HG03354 (cell line): Measurements from ENCODE around the gene DUSP1.
A peak's percentile ranks its signal among the peaks of the same experiment; 100 is the strongest.

Source experiments
- ATAC-seq: cut with Tn5 transposase; IDR thresholded peaks from one replicate; pipeline ENCODE4 v1.9.1; 2021; ENCODE audit warnings: mild to moderate bottlenecking; ENCODE audit not compliant: unreplicated experiment, poor library complexity, severe bottlenecking

Gene DUSP1

DNA sequence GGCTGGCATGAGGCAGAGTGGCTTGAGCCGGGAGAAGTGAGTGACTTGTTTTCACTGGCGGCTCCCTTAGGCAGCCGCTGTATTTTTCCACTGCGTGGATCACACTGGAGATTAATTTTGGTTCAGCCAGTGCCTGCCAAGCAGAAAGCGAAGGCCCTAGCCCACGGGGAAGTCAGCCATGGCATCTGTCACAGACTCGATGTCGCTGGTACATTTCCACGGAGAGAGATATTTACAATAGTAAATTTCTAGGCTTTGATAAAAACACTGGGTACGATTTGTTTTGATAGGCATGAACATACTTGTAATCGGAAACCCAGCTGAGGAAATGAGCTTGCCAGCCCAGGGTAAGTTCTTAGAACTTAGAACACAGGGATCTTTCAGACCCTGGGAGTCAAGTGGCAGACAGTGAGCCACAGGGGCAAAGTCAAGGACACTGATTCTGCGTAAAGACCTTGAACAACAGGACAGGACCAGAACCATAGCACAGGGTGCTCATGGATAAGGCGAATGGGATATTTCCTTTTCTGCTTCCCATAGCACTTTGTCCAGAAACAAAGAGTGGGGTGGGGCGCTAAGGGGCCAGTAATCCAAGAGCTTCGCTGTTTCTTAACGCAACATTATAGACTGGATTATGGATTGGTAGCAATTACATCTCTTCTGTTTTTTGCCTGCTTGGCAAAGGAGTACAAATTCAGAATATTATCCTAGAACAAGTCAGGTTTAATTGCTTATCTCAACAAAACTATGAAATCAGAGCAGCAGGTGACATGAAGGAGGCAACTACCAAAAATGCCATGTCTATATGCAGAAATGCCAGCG is 4.5 kb downstream of the DUSP1 start:
- ATAC-seq = no peak

DNA sequence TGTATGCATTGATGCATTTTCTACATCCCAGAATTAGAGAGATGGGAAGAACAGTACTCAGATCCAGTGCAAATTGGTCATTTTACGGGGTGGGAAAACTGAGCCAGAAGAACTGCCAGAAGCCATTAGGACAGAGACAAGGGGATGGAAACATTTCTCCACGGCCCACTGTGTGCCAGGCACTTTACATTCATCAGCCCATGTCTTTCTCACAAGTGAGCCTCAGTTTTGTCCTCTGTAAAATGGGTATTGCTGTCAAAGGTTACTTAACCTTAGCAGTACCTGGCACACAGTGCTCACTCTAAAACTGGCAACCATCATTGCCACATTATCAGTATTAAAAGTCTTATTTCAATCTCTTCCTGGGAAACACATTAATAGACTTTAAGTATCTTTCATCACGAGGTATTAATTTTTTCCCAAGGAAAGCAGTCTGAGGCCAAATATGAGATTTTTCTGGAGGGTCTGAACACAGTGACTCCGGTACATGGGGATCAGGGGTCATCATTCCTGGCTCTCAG is 5.2 kb downstream of the DUSP1 start:
- no peak for ATAC-seq

DNA sequence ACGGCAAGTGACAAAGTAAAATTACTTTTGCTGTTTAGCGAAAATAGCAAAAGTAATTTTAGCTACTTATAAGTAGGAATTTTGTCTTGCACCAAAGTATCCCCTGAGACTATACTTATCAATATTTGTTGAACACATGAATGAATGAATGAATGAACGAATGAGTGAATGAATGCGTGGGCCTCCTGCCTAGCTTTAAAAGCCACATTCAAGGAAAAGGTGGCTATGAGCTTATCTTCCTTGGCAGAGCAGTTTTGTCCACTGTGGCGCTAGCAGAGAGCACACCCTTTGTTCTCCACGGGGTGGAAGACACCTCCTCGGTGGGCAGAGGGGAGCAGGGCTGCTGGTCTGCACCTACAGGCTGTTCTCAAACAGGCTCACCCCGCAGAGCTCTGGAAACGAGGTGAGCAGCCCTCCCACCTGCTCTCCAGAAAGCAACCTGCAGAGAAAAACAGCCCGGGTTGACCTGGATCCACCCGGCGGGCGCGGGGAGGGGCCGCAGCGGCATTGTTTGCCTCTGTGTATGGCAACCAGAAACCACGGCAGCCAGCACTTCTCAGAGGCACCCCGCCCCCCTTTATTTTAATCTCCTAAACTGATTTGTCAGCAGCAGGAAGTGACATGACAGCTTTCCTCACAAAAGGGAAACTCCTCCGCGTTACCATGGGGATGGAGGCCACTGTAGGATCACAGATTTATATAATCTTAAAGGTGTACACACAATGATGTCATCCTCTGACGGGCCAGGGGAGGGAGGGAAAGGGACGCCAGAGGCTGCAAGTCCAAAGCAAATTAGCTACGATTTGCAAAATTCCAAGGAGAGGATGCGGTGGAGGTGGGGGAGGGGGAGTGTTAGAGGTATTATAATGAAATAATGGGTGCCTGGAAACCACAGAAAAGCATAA is 5.9 kb downstream of the DUSP1 start:
- peak; percentile 90 for ATAC-seq

DNA sequence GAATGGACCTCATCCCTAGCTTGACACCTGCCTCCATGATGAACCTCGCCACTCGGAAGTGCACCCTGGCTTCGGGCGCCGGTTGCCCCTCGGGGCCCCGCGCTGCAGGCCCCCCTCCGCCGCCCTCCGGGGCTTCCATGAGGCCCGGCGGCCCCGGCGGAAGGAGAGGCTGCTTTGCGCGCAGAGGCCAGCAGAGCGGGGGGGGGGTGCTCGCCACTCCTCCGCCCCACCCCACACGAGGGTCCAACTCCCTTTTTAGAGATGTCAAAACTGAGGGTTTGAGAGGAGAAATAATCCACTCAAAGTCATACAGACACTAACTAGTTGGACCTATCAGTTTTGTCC is 7.9 kb downstream of the DUSP1 start:
- no peak for ATAC-seq

DNA sequence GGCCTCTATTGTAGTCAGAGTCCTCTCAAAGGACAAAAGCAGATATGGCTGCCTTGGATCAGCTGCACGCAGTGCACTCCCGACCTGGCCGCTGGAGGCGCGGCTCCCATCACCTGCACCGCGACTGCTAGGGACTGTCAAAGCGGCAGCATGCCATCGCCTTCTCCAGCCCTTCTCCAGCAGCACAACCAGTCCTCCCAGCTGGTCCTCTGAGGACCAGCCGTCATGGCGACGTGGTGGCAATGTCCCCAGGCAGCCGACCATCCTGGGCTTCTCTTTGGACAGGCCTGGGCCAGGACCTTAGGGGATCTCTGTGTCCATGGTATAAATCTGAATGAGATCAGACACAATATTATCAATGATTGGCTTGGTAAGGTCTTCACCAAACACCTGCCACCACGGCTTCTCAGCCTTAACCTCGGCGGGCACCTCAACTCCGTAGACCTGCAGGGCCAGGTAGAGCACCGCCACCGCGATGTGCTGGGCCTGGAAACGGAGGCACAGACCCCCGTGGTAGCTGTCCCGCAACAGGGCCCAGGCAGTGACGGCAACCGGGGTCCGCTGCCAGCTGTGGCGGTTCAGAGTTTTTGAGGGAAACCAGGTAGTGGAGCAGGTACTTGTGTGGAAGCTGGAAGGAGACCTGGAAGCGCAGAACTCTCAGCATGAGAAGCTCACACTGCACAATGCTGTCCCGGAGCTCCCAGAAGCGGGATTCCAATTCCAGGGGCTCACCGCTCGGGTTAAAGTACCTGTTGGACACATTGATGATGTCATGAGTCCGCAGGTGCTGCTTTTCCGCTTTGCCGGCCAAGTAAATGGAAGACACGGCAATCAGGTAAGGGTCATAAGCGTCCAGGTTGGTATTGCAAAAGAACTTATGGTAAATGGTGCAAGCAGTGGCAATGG is 8.5 kb downstream of the DUSP1 start:
- ATAC-seq = no peak

DNA sequence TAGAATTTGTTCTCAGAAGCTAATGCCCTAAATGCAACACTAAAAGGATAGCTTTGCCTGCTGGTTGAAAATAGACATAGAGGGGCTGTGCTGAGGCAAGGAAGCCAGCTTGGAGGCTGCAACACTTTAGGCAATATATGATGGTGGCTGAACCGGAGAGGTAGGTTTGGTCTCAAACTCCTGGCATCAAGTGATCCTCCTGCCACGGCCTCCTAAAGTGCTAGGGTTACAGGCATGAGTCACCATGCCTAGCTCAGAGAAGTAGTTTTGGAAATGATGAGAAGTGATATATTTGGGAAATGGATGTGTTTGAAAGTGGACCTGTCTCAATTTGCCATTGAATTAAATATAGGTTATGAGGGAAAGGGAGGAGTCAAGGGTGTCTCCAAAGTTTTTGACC is 10.0 kb downstream of the DUSP1 start:
- no peak for ATAC-seq

DNA sequence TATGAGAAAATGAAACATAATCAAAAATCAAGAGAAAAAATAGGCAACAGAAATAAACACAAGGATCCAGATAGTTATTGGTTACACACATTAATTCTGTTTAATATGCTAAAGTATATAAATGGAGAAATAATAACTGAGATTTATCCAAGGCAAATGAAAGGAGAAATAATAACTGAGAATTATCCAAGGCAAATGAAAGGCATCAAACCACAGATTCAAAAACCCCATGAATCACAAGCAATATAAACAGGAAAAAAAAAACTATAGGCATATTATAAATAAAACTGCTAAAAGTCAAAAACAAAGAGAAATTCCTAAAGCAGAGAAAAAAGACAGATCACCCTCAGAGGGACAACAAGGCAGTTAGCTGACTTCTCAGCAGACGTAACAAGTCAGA is 10.9 kb downstream of the DUSP1 start:
- ATAC-seq = no peak

DNA sequence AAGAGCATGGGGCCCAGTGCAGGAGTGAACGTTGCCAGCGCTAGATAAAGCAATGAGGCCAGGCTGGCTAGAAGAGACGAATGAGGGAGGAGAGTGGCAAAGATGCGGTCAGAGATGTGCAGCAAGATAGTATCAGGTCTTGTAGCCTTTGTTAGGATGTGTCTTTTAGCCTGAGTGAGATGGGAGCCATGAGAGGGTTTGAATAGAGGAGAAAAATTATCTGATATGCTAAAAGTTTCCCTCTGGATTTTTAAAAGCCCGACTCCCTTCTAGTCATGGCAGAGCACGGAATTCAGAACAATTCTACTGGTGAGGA is 12.2 kb downstream of the DUSP1 start:
- no peak for ATAC-seq

DNA sequence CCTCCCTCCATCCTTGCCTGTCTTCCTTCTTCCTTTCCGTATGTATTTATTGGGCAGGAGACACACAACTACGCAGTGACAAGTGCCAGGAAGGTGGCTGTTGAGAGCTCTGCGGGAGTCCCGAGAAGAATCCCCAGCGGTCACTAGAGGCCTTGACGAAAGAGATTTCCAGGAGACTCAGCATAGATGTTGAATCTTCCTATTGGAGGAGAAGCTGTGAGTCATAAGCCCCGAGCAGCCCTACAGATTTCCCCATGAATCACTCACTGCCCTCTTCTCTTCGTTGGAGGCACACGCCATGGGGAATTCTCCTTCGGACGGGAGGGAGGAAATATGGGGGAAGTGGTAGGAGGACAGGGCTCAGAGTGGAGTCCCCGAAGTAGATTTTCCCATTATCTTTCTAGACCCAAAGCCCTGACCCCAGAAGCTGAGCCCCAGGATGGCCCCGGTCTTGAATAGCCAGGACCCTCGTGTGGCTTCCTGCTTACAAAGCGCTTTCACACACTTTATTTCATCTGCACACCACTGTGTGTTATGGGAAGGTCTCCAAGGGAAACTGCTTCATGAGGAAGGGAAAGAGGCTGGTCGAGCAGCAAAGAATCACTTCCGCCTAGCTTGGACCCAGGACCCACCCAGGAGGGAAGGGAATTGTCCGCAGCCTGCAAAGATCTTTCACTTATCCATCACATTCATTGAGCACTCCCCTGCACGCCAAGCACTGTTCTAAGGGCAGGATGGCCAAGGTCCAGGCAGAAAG is 12.7 kb downstream of the DUSP1 start:
- no peak for ATAC-seq

DNA sequence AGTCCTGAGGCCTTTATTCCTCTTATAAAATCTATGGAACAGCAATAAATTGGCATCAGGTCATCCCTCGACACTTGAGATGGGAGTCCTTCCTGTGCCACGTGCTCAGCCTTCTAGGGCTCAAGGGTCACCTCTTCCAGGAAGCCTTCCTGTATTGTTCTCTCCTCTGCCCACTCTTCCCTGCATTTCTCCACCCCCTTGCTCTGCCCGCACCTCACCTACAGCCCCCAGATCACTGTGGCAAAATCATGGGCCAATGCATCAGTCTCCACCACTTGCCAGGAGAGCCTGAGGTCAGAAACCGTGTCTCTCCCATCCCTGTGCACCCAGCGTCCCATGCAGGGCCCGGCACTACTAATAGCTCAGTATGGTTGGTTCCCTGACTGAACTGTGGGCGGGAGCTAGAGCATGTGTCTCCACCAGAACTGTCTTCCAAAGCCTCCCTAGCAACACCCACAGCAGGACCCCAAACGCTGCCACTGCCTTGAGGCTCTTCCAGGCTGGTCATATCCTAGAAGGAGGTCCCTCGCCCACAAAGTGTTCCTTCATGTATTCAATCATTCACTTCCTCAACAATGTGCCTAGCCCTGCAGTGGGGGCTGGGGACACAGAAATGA is 13.5 kb downstream of the DUSP1 start:
- no peak for ATAC-seq

DNA sequence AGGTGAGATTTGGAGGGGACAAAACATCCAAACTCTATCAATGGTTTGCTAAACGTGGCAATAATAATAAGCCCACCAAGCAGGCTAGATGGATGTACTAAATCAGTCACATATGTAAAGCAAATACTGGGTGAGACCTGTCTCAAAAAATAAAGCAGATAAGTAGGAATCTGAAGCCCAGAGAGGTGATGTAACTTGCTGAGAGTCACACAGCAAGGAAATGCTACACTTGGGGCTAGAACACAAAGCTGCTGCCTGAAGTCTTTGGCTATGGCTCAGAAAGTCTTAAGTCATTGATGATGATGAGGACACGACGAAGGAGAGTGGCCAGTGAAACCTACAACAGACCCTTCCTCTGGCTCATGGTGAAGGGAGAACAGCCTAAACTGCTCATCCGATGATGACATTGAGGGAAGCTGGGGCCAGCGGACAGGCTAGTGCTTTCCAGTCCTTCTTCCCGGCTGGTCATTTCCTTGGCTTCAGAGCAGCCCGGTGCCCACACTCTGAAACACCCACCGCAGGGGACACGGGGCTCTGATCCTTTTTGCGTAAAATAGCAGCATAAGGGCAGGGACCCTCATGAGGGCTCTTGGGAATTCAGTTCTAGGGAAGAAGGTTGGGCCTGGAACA is 14.1 kb downstream of the DUSP1 start:
- ATAC-seq = no peak

DNA sequence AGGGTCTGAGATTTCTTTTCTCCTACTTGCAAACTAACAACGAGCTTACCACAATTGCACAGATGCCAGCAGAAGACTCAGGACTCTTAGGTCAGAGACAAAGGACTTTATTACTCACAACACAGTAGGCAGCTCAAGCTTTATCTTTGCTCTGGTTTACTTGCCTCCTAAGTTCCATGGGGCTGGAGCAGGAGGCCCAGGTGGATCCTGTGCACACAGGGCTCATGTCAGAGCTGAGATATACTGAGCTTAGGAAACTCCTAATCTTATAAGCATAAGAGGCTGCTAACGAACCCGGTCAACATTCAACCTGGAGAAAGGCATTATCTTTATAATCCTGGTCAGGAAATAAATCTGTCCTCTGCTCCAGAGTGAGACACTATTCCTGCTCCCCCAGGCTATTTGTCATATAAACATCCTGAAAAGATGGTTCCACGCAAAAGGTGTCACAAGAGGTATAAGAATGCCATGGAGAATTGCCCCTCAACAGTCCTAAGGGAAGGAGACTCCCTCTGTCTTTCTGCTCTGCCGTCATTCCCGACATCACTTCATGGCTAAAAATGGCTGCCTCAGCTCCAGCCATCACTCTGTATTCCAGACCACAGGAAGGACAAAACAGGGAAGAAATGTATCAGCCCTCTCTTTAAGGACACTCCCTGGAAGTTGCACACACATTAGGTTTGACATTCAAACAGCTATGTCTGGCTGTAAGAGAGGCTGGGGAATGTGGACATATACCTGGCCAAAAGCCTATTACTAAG is 16.2 kb downstream of the DUSP1 start:
- no peak for ATAC-seq

DNA sequence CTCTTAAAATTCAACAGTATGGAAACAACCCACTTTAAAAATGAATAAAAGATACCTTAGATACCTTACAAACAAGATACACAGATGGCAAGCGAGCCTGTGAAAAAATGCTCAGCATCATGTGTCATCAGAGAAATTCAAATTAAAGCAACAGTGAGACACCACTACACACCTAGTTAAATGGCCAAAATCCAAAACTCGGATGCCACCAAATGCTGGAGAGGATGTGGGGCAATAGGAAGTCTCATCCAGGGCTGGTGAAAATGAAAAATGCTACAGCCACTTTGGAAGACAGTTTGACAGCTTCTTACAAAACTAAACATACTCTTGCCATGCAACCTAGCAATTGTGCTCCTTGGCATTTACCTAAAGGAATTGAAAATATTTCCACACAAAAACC is 17.9 kb downstream of the DUSP1 start:
- ATAC-seq = no peak

DNA sequence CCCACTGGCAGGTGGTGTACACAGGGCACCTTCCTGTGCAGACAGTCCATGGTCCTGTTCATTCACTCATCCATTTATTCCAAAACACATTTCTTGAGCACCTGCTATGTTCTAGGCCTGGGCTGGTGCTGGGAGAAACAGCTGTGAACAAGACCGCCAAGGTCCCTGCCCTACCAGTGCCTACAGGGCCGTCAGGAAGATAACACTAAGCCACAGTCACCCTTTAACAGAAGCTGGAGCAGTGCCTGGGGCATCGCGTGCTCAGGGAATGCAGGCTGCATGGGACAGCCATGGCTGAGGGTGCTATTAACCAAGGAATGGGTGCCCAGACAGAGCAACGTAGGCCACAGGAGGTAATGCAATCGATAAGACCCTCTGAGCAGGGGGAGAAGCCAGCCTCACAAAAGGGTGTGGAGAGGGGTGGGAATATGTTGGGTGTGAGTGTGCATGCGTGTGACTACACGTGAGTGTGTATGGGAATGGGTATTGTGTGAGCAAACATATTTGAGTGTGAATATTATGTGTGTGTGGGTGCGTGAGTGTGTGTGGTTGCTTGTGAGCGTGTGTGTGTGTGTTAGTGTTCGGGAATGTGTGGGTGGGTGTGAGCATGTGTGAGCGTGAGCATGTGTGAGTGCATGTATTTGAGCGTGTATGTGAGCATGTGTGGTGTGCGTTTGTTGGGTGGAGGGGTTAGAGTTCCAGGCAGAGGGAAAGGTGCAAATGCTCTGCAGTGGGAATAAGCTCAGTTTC is 19.1 kb downstream of the DUSP1 start:
- no peak for ATAC-seq

DNA sequence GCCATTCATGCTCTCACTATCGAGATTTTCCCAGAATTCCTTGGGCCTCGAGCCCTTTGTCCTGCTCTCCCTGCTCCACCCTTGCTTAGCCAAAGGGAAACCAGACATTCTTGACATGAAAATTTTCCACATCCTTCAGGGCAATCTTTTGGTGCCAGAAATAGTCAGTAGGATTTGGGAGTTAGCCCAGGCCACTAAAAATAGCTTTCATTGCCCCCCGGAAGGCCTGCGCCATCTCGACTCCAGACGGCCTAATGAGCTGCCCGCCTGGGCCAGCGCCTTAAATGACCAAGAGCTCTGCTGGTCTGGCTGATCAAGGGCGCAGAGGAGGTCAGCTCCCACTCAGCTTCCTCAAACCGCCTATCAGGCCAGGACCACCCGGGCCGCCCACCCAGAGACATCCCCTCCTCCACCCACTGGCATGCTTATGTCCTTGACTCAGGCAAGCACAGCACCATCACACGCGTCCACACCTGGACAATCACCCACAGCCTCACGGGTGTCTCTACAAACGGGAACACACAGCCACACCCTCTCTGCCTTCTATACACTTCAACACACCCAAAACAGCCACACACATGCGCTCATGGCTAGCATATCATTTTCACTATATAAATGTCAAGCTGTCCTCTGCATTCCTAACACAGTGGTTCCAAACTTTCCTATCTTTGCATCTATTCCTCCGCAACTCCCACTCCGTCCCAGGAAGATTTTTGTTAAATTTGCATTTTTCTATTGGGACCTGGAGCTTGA is 20.9 kb downstream of the DUSP1 start:
- no peak for ATAC-seq

DNA sequence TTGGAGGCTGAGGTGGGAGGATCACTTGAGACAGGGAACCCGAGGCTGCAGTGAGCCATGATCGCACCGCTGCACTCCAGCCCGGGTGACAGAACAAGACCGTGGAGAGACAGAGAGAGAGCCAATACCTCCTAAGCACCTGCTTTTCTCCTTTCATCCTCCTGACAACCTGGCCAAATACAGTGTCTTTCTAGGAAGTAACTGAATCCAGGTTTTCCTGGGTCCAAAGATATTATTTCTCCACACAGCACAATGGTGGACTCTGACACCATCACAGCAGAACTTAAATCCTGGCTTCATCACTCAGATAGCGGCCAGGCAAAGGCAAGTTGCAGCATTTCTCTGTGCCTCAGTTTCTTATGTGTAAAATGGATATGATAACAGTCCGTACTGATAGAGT is 21.9 kb downstream of the DUSP1 start:
- no peak for ATAC-seq
